GM23338 (cell line): Measurements from ENCODE around the gene CAMTA1.

ENCODE experiments used
- CTCF ChIP-seq, 2 experiments: fragments of 200-600 bp in 1 of 2; sonication (generic) in 1 of 2; conservative IDR thresholded peaks; 2 replicates each; pipeline versions ENCODE4 v1.5.1 to v1.6.1; 2016 to 2017; ENCODE audit warnings: antibody characterized with exemption in 2 of 2, low read depth in 2 of 2, mild to moderate bottlenecking in 2 of 2, moderate library complexity in 1 of 2
- EZH2 ChIP-seq: fragments of 200-600 bp; sonication (generic); IDR thresholded peaks from one replicate; pipeline ENCODE4 v1.8.0; 2017; ENCODE audit warnings: antibody characterized with exemption, mild to moderate bottlenecking, low read depth; ENCODE audit not compliant: unreplicated experiment
- NANOG ChIP-seq: IDR thresholded peaks from 2 replicates; pipeline ENCODE4 v1.6.1; 2016; ENCODE audit warnings: antibody characterized with exemption, borderline replicate concordance

GRCh38 chr1:7128293-7128692 is 343.0 kb downstream of the CAMTA1 start:
- TF ChIP-seq CTCF (conservative IDR thresholded peaks at IDR 0.05; ENCODE audit: low read depth in 2 of 2) (no peak), EZH2 (no peak), NANOG (no peak)
